ENCODE results near the gene STAT6.

- TF ChIP-seq, protein P1, sequence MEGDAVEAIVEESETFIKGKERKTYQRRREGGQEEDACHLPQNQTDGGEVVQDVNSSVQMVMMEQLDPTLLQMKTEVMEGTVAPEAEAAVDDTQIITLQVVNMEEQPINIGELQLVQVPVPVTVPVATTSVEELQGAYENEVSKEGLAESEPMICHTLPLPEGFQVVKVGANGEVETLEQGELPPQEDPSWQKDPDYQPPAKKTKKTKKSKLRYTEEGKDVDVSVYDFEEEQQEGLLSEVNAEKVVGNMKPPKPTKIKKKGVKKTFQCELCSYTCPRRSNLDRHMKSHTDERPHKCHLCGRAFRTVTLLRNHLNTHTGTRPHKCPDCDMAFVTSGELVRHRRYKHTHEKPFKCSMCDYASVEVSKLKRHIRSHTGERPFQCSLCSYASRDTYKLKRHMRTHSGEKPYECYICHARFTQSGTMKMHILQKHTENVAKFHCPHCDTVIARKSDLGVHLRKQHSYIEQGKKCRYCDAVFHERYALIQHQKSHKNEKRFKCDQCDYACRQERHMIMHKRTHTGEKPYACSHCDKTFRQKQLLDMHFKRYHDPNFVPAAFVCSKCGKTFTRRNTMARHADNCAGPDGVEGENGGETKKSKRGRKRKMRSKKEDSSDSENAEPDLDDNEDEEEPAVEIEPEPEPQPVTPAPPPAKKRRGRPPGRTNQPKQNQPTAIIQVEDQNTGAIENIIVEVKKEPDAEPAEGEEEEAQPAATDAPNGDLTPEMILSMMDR (IDR thresholded peaks at IDR 0.05; ENCODE audit: insufficient read depth, low read length, poor library complexity, severe bottlenecking): no peak
- no peak for TF ChIP-seq EZH2phosphoT487 (conservative IDR thresholded peaks at IDR 0.05; ENCODE audit: low read length)
Observed at GRCh38 chr12:57057067-57057751, 54.0 kb downstream of the STAT6 start.

Measured in SU-DHL-6 (cell line).